B cell (primary cell): ENCODE measurements around the gene OXSR1. TPM values are rescaled to one million over a fixed set of nuclear protein-coding genes. Genes with fewer than 3 reads are reported as not detected.
A peak's percentile ranks its signal among the peaks of the same experiment; 100 is the strongest.

Experiments
- ATAC-seq: fragments of 200-7000 bp; cut with Tn5 transposase; one replicate; pipeline ENCODE4 v1.10.0; 2021; ENCODE audit warnings: low read depth, mild to moderate bottlenecking, moderate number of reproducible peaks, moderate library complexity
- CTCF ChIA-PET: fragments of 350-600 bp; sonication (Branson Sonifier 250); formaldehyde crosslinking; loops from one replicate; lab custom pipeline; 2021; ENCODE audit warnings: antibody characterized with exemption, inconsistent platforms; lab: Charles Lee
- POLR2A ChIA-PET: fragments of 350-600 bp; sonication (Branson Sonifier 250); formaldehyde crosslinking; loops from one replicate; lab custom pipeline; 2021; ENCODE audit warnings: antibody characterized with exemption; lab: Charles Lee
- DNase-seq: peaks from one replicate; pipeline ENCODE4 v3.0.0; 2013
- H2AFZ ChIP-seq: 2 replicates; pipeline ENCODE4 v1.6.1; 2012; ENCODE audit warnings: mild to moderate bottlenecking, low read depth, low read length; ENCODE audit not compliant: insufficient read depth, poor library complexity, severe bottlenecking
- H3K27ac ChIP-seq, 2 donors: 1 replicate in 1 of 2; 2 replicates in 1 of 2; pipeline ENCODE4 v1.5.1; 2012 to 2013; ENCODE audit warnings: low read length in 2 of 2, mild to moderate bottlenecking in 2 of 2, moderate library complexity in 1 of 2
- H3K27me3 ChIP-seq, 4 experiments: fragments of 200-600 bp in 1 of 4; sonication (generic) in 1 of 4; replicated peaks in 1 of 4; 1 replicate in 2 of 4; 2 replicates in 2 of 4; pipeline versions ENCODE4 v1.6.1 to v1.7.0; 2013 to 2016; ENCODE audit warnings: low read length in 3 of 4, mild to moderate bottlenecking in 2 of 4, mixed read lengths in 1 of 4, moderate library complexity in 1 of 4; ENCODE audit not compliant: insufficient read depth in 4 of 4, control insufficient read depth in 3 of 4; ENCODE audit errors: control extremely low read depth in 1 of 4
- H3K36me3 ChIP-seq, 2 experiments: replicated peaks in 1 of 2; 1 replicate in 1 of 2; 2 replicates in 1 of 2; pipeline versions ENCODE4 v1.6.1 to v1.7.1; 2013; ENCODE audit warnings: low read length in 1 of 2; ENCODE audit not compliant: insufficient read depth in 2 of 2, control insufficient read depth in 1 of 2; ENCODE audit errors: control extremely low read depth in 1 of 2, extremely low read depth in 1 of 2
- H3K4me1 ChIP-seq, 2 donors: fragments of 200-600 bp in 1 of 2; sonication (generic) in 1 of 2; 1 replicate in 1 of 2; 2 replicates in 1 of 2; pipeline versions ENCODE4 v1.5.1 to v1.6.1; 2013 to 2017; ENCODE audit warnings: low read length in 2 of 2; ENCODE audit not compliant: control insufficient read depth in 2 of 2, insufficient read depth in 2 of 2
- H3K4me2 ChIP-seq: replicated peaks from 2 replicates; pipeline ENCODE3; 2012; ENCODE audit warnings: mild to moderate bottlenecking, low read depth, low read length; ENCODE audit not compliant: poor library complexity, severe bottlenecking
- H3K4me3 ChIP-seq, 5 experiments: fragments of 200-600 bp in 1 of 5; sonication (generic) in 1 of 5; 1 replicate in 3 of 5; 2 replicates in 2 of 5; pipeline versions ENCODE4 v1.5.1 to v1.7.0; 2011 to 2016; ENCODE audit warnings: low read length in 4 of 5, mild to moderate bottlenecking in 4 of 5, low read depth in 2 of 5, control low read depth in 1 of 5, moderate library complexity in 1 of 5; ENCODE audit not compliant: insufficient read depth in 1 of 5; ENCODE audit errors: control extremely low read depth in 1 of 5, extremely low read depth in 1 of 5
- H3K79me2 ChIP-seq: fragments of 200-600 bp; sonication (generic); one replicate; pipeline ENCODE4 v1.6.0; 2016; ENCODE audit warnings: low read length; ENCODE audit not compliant: control insufficient read depth, insufficient read depth
- H3K9ac ChIP-seq: fragments of 200-600 bp; sonication (generic); 2 replicates; pipeline ENCODE4 v1.6.1; 2017; ENCODE audit warnings: mild to moderate bottlenecking, low read length, moderate library complexity
- H3K9me3 ChIP-seq, 3 donors: one replicate each; pipeline versions ENCODE4 v1.6.1 to v1.7.1; 2013; ENCODE audit warnings: low read length in 2 of 3; ENCODE audit not compliant: control insufficient read depth in 2 of 3, insufficient read depth in 1 of 3; ENCODE audit errors: control extremely low read depth in 1 of 3
- H4K20me1 ChIP-seq: 2 replicates; pipeline ENCODE4 v1.6.0; 2012; ENCODE audit warnings: mild to moderate bottlenecking, low read length; ENCODE audit not compliant: insufficient read depth, control insufficient read depth, poor library complexity, severe bottlenecking
- H3K27ac Mint-ChIP-seq: one replicate; pipeline ENCODE4 v1.8.0; 2021; ENCODE audit warnings: mixed read lengths
- H3K27me3 Mint-ChIP-seq: one replicate; pipeline ENCODE4 v1.8.0; 2021; ENCODE audit warnings: mixed read lengths
- H3K4me1 Mint-ChIP-seq: one replicate; pipeline ENCODE4 v1.8.0; 2021; ENCODE audit warnings: mixed read lengths
- H3K4me3 Mint-ChIP-seq: one replicate; pipeline ENCODE4 v1.8.0; 2021; ENCODE audit warnings: mixed read lengths
- H3K9me3 Mint-ChIP-seq: one replicate; pipeline ENCODE4 v1.8.0; 2022; ENCODE audit warnings: mixed read lengths; ENCODE audit not compliant: insufficient read depth
- EZH2 ChIP-seq: IDR thresholded peaks from 2 replicates; pipeline ENCODE4 v1.6.1; 2012; ENCODE audit warnings: borderline replicate concordance, low read depth, mild to moderate bottlenecking, moderate library complexity, low read length; ENCODE audit not compliant: insufficient read depth, poor library complexity, severe bottlenecking
- WGBS: methylation state at CpG from one replicate; pipeline ENCODE4 v1.1.5; 2013; ENCODE audit warnings: missing lambda C conversion rate; ENCODE audit not compliant: insufficient coverage; 5-methylcytosine and 5-hydroxymethylcytosine counted together
- intact Hi-C: fragments of 100-400 bp; cut with micrococcal nuclease; formaldehyde crosslinking; loops from one replicate; pipeline ENCODE4 v1.10.0; 2022
- polyA plus RNA-seq: library from polyadenylated mRNA; depleted of rRNA; stranded (reverse); fragments of >200 nt; gene quantifications from 2 replicates; pipeline ENCODE4 v1.2.3, GENCODE V29; 2012
- total RNA-seq, 2 donors: library from RNA; stranded (reverse); fragments of 120-200 nt in 1 of 2; gene quantifications; 1 replicate in 1 of 2; 2 replicates in 1 of 2; pipeline versions ENCODE4 v1.2.3 to v1.2.4, GENCODE V29; 2013 to 2022
- TF ChIP-seq, protein P1 (sequence below): fragments of 200-600 bp; IDR thresholded peaks from one replicate; pipeline ENCODE4 v1.8.0; 2022; ENCODE audit warnings: antibody characterized with exemption, mild to moderate bottlenecking

The OXSR1 gene
- total and polyA plus RNA-seq, 2 donors (not counting 1 experiment from before 2014, with no cell fraction given) = 15.5 to 41.5 TPM

- Histone ChIP-seq H4K20me1 (peaks cover 20% of the 10 kb centered on the region), H3K9ac (peak overlapping the region; percentile 95), H3K79me2 (peaks cover 62% of the 10 kb centered on the region), H3K27ac (peak overlapping the region; percentile 85 to 87), H3K4me1 (peaks cover 39 to 52% of the 10 kb centered on the region in 2 donors), H3K27me3 (no peaks in the 10 kb centered on the region), H3K9me3 (no peaks in the 10 kb centered on the region), H3K4me3 (peak overlapping the region; percentile 84 to 98 (median 92)), H2AFZ (peak overlapping the region; percentile 99), H3K4me2 (peak overlapping the region; percentile 88), H3K36me3 (peaks cover 6 to 36% of the 10 kb centered on the region in 2 experiments)
- ATAC-seq = no peak
- 18% methylated on average over 22 of the region's 22 CpGs for WGBS
- peak; percentile 63 for DNase-seq
- H3K9me3 Mint-ChIP-seq = no peaks in the 10 kb centered on the region
- peak overlapping the region; percentile 94 for H3K27ac Mint-ChIP-seq
- POLR2A ChIA-PET = interaction anchor here (1.1 to 4.1 kb wide), 2 partner anchors 27 to 99 kb away, joined by 4 to 75 read pairs; partner anchors contain the start of genes DLEC1 and OXSR1
- H3K4me3 Mint-ChIP-seq = peak overlapping the region; percentile 92
- intact Hi-C loops = loop anchor here (1.0 to 10.0 kb wide), 7 partner anchors 15 to 1270 kb away; partner anchors contain the start of genes DLEC1, GORASP1, OXSR1 and RPSA
- TF ChIP-seq, protein P1, sequence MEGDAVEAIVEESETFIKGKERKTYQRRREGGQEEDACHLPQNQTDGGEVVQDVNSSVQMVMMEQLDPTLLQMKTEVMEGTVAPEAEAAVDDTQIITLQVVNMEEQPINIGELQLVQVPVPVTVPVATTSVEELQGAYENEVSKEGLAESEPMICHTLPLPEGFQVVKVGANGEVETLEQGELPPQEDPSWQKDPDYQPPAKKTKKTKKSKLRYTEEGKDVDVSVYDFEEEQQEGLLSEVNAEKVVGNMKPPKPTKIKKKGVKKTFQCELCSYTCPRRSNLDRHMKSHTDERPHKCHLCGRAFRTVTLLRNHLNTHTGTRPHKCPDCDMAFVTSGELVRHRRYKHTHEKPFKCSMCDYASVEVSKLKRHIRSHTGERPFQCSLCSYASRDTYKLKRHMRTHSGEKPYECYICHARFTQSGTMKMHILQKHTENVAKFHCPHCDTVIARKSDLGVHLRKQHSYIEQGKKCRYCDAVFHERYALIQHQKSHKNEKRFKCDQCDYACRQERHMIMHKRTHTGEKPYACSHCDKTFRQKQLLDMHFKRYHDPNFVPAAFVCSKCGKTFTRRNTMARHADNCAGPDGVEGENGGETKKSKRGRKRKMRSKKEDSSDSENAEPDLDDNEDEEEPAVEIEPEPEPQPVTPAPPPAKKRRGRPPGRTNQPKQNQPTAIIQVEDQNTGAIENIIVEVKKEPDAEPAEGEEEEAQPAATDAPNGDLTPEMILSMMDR = no peak
- TF ChIP-seq EZH2 = no peak
- CTCF ChIA-PET = interaction anchor here (0.6 to 4.9 kb wide), 8 partner anchors 14 to 880 kb away, joined by 3 to 41 read pairs (median 4); partner anchors contain the start of gene OXSR1
- H3K4me1 Mint-ChIP-seq = peaks cover 66% of the 10 kb centered on the region
- H3K27me3 Mint-ChIP-seq = no peaks in the 10 kb centered on the region
These were observed 27.6 kb upstream of the OXSR1 start for GRCh38 chr3:38137615-38138348.
